HEK293 (cell line): ENCODE results near the gene LMAN1L.

Experiments
- CTCF ChIA-PET: fragments of 350-600 bp; formaldehyde crosslinking; extraction: SDS; loops from one replicate; lab custom pipeline; 2021; ENCODE audit warnings: antibody characterized with exemption; lab: Yijun Ruan, JAX
- POLR2A ChIA-PET: fragments of 300-600 bp; formaldehyde crosslinking; extraction: SDS; loops from one replicate; lab custom pipeline; 2020; ENCODE audit warnings: antibody characterized with exemption, inconsistent platforms; lab: Yijun Ruan, JAX
- H3K27ac ChIP-seq: fragments of 200-500 bp; sonication (Bioruptor generic); 2 replicates; pipeline ENCODE4 v1.5.1; 2014; ENCODE audit warnings: low read depth, low read length, control low read depth, inconsistent platforms; ENCODE audit errors: extremely low read depth
- H3K36me3 ChIP-seq, 2 experiments: fragments of 200-500 bp in 1 of 2; sonication (Bioruptor generic) in 1 of 2; 1 replicate in 1 of 2; 2 replicates in 1 of 2; pipeline ENCODE4 v1.5.1; 2014 to 2017; ENCODE audit warnings: inconsistent platforms in 2 of 2, low read length in 2 of 2; ENCODE audit not compliant: control insufficient read depth in 2 of 2, insufficient read depth in 1 of 2
- H3K4me1 ChIP-seq: fragments of 200-500 bp; sonication (Bioruptor generic); 2 replicates; pipeline ENCODE4 v1.5.1; 2014; ENCODE audit warnings: mild to moderate bottlenecking, low read length, inconsistent platforms; ENCODE audit not compliant: control insufficient read depth, insufficient read depth
- H3K4me3 ChIP-seq: 2 replicates; pipeline ENCODE4 v1.5.1; 2011; ENCODE audit warnings: low read depth, mild to moderate bottlenecking, control low read depth, low read length, moderate library complexity
- H3K9me3 ChIP-seq: fragments of 200-500 bp; sonication (Bioruptor generic); 2 replicates; pipeline ENCODE4 v1.5.1; 2014; ENCODE audit warnings: low read depth, low read length, inconsistent platforms; ENCODE audit not compliant: control insufficient read depth, insufficient read depth
- PRDM1 ChIP-seq: fragments of 450-650 bp; formaldehyde crosslinking; IDR thresholded peaks from 2 replicates; pipeline ENCODE4; 2016; ENCODE audit warnings: missing biosample characterization, missing genetic modification characterization
- WT1 ChIP-seq: fragments of 450-650 bp; formaldehyde crosslinking; IDR thresholded peaks from 2 replicates; pipeline ENCODE4 v1.5.1; 2016; ENCODE audit warnings: missing biosample characterization, missing genetic modification characterization
- ZBTB20 ChIP-seq: fragments of 450-650 bp; formaldehyde crosslinking; IDR thresholded peaks from 2 replicates; pipeline ENCODE4 v1.5.1; 2016; ENCODE audit warnings: missing biosample characterization, missing genetic modification characterization
- ZBTB8A ChIP-seq: fragments of 450-650 bp; formaldehyde crosslinking; IDR thresholded peaks from 2 replicates; pipeline ENCODE4 v1.5.1; 2016; ENCODE audit warnings: missing biosample characterization, missing genetic modification characterization
- ZEB2 ChIP-seq: fragments of 450-650 bp; formaldehyde crosslinking; IDR thresholded peaks from 2 replicates; pipeline ENCODE4 v1.5.1; 2016; ENCODE audit warnings: missing biosample characterization, missing genetic modification characterization
- ZFHX2 ChIP-seq: fragments of 450-650 bp; formaldehyde crosslinking; conservative IDR thresholded peaks from 2 replicates; pipeline ENCODE4 v1.5.1; 2016; ENCODE audit warnings: missing biosample characterization, missing genetic modification characterization
- ZIC2 ChIP-seq: fragments of 450-650 bp; formaldehyde crosslinking; IDR thresholded peaks from 2 replicates; pipeline ENCODE4 v1.5.1; 2016; ENCODE audit warnings: missing biosample characterization, missing genetic modification characterization
- ZNF121 ChIP-seq: fragments of 450-650 bp; formaldehyde crosslinking; IDR thresholded peaks from 2 replicates; pipeline ENCODE4 v1.5.1; 2016; ENCODE audit warnings: missing biosample characterization, missing genetic modification characterization
- ZNF133 ChIP-seq: fragments of 450-650 bp; formaldehyde crosslinking; IDR thresholded peaks from 2 replicates; pipeline ENCODE4 v1.5.1; 2016; ENCODE audit warnings: missing biosample characterization, missing genetic modification characterization
- ZNF169 ChIP-seq: fragments of 450-650 bp; formaldehyde crosslinking; IDR thresholded peaks from 2 replicates; pipeline ENCODE4 v1.5.1; 2016; ENCODE audit warnings: missing biosample characterization, missing genetic modification characterization
- ZNF24 ChIP-seq: fragments of 450-650 bp; formaldehyde crosslinking; IDR thresholded peaks from 2 replicates; pipeline ENCODE4 v1.5.1; 2016; ENCODE audit warnings: missing biosample characterization, missing genetic modification characterization
- ZNF335 ChIP-seq: fragments of 450-650 bp; formaldehyde crosslinking; conservative IDR thresholded peaks from 2 replicates; pipeline ENCODE4 v1.5.1; 2016; ENCODE audit warnings: missing biosample characterization, missing genetic modification characterization
- ZNF473 ChIP-seq: fragments of 450-650 bp; formaldehyde crosslinking; IDR thresholded peaks from 2 replicates; pipeline ENCODE4 v1.5.1; 2017; ENCODE audit warnings: missing biosample characterization, missing genetic modification characterization
- ZNF600 ChIP-seq: fragments of 450-650 bp; formaldehyde crosslinking; IDR thresholded peaks from 2 replicates; pipeline ENCODE4 v1.5.1; 2016; ENCODE audit warnings: missing biosample characterization, missing genetic modification characterization
- ZNF624 ChIP-seq: fragments of 450-650 bp; formaldehyde crosslinking; IDR thresholded peaks from 2 replicates; pipeline ENCODE4 v1.5.1; 2017; ENCODE audit warnings: missing biosample characterization, missing genetic modification characterization
- ZNF629 ChIP-seq: fragments of 450-650 bp; formaldehyde crosslinking; IDR thresholded peaks from 2 replicates; pipeline ENCODE4 v1.5.1; 2017; ENCODE audit warnings: missing biosample characterization, missing genetic modification characterization
- TF ChIP-seq, protein P1 (sequence below): sonication (generic); formaldehyde crosslinking; IDR thresholded peaks from 2 replicates; pipeline ENCODE4 v1.8.1; 2022; ENCODE audit warnings: mild to moderate bottlenecking, moderate library complexity, missing genetic modification reagents
- TF ChIP-seq, protein P2 (sequence below): fragments of 450-650 bp; formaldehyde crosslinking; IDR thresholded peaks from 2 replicates; pipeline ENCODE4 v1.5.1; 2017; ENCODE audit warnings: missing biosample characterization, missing genetic modification characterization
- TF ChIP-seq, protein P3 (sequence below): fragments of 450-650 bp; formaldehyde crosslinking; IDR thresholded peaks from 2 replicates; pipeline ENCODE4 v1.5.1; 2016; ENCODE audit warnings: missing biosample characterization, missing genetic modification characterization
- TF ChIP-seq, protein P4 (sequence below): fragments of 450-650 bp; IDR thresholded peaks from 2 replicates; pipeline ENCODE4 v1.5.1; 2018; ENCODE audit warnings: missing biosample characterization, missing genetic modification characterization

Gene LMAN1L

GRCh38 chr15:74790080-74790916 is 22.3 kb upstream of the LMAN1L start (continued):
- TF ChIP-seq, protein P1, sequence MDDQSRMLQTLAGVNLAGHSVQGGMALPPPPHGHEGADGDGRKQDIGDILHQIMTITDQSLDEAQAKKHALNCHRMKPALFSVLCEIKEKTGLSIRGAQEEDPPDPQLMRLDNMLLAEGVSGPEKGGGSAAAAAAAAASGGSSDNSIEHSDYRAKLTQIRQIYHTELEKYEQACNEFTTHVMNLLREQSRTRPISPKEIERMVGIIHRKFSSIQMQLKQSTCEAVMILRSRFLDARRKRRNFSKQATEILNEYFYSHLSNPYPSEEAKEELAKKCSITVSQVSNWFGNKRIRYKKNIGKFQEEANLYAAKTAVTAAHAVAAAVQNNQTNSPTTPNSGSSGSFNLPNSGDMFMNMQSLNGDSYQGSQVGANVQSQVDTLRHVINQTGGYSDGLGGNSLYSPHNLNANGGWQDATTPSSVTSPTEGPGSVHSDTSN (CRISPR knock-in tag): no peak
- TF ChIP-seq ZNF169 (tag by site-specific recombination) (no peak), ZNF24 (peak; percentile 100), ZIC2 (tag by site-specific recombination) (peak; percentile 75), WT1 (tag by site-specific recombination) (no peak), ZNF629 (peak; percentile 74), ZNF600 (peak; percentile 95), ZBTB8A (tag by site-specific recombination) (peak; percentile 85), ZNF473 (no peak), ZNF335 (tag by site-specific recombination) (peak; percentile 90), ZNF624 (no peak), ZNF121 (tag by site-specific recombination) (no peak), ZBTB20 (peak; percentile 96), ZNF133 (tag by site-specific recombination) (no peak), ZEB2 (tag by site-specific recombination) (peak; percentile 45; the same call in 1 of the 2 replicates), ZFHX2 (tag by site-specific recombination) (0 out of 2 replicates have a peak, but pooled peaks have one; percentile 17)
- TF ChIP-seq, protein P2, sequence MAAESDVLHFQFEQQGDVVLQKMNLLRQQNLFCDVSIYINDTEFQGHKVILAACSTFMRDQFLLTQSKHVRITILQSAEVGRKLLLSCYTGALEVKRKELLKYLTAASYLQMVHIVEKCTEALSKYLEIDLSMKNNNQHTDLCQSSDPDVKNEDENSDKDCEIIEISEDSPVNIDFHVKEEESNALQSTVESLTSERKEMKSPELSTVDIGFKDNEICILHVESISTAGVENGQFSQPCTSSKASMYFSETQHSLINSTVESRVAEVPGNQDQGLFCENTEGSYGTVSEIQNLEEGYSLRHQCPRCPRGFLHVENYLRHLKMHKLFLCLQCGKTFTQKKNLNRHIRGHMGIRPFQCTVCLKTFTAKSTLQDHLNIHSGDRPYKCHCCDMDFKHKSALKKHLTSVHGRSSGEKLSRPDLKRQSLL (tag by site-specific recombination): no peak
- TF ChIP-seq, protein P3, sequence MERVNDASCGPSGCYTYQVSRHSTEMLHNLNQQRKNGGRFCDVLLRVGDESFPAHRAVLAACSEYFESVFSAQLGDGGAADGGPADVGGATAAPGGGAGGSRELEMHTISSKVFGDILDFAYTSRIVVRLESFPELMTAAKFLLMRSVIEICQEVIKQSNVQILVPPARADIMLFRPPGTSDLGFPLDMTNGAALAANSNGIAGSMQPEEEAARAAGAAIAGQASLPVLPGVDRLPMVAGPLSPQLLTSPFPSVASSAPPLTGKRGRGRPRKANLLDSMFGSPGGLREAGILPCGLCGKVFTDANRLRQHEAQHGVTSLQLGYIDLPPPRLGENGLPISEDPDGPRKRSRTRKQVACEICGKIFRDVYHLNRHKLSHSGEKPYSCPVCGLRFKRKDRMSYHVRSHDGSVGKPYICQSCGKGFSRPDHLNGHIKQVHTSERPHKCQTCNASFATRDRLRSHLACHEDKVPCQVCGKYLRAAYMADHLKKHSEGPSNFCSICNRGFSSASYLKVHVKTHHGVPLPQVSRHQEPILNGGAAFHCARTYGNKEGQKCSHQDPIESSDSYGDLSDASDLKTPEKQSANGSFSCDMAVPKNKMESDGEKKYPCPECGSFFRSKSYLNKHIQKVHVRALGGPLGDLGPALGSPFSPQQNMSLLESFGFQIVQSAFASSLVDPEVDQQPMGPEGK (tag by site-specific recombination): peak; percentile 79
- TF ChIP-seq, all 188 proteins: peak for 38

DNA sequence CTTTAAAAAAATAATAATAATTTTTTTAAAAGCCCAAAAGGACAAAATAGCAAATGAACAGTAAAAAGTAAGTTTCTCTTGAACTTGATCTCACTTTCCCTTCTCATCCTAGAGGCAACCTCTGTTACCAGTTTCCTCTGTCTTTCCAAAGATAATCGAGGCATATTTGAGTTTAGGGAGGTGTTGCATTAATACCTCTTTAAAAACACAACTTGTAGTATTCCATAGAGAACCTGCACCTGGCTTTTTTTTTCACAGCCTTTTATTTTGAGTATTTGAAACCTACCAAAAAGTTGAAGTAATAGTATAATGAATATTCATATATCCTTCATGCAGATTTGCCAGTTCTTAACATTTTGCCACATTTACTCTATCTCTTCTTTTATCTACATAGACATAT is 21.6 kb upstream of the LMAN1L start:
- H3K36me3 ChIP-seq: peaks cover 6 to 24% of the 10 kb centered on the region in 2 experiments; a peak in 2 of 3 replicates
- peak overlapping the region; percentile 77 for H3K27ac ChIP-seq
- ChIA-PET POLR2A (no interaction called here), CTCF (interaction anchor here (1.1 to 25.7 kb wide), 5 partner anchors 9 to 169 kb away, joined by 3 to 649 read pairs (median 7); partner anchors contain the start of gene CSK)
- no peaks in the 10 kb centered on the region for H3K9me3 ChIP-seq
- H3K4me3 ChIP-seq: no peak overlapping the region
- peaks cover 55% of the 10 kb centered on the region for H3K4me1 ChIP-seq
- TF ChIP-seq PRDM1: 0 out of 2 replicates have a peak, but pooled peaks have one; percentile 12
- TF ChIP-seq, protein P4, sequence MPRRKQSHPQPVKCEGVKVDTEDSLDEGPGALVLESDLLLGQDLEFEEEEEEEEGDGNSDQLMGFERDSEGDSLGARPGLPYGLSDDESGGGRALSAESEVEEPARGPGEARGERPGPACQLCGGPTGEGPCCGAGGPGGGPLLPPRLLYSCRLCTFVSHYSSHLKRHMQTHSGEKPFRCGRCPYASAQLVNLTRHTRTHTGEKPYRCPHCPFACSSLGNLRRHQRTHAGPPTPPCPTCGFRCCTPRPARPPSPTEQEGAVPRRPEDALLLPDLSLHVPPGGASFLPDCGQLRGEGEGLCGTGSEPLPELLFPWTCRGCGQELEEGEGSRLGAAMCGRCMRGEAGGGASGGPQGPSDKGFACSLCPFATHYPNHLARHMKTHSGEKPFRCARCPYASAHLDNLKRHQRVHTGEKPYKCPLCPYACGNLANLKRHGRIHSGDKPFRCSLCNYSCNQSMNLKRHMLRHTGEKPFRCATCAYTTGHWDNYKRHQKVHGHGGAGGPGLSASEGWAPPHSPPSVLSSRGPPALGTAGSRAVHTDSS (tag by site-specific recombination): no peak
